GM18907 (cell line): ENCODE results near the gene LRP6.
"Not testable (repeated sequence)": the region's sequence is repeated elsewhere in the genome, so short reads cannot be mapped to it uniquely, and the experiment has no call there.

Experiments
- ATAC-seq: cut with Tn5 transposase; IDR thresholded peaks from one replicate; pipeline ENCODE4 v1.9.1; 2021; ENCODE audit warnings: mild to moderate bottlenecking, moderate library complexity; ENCODE audit not compliant: unreplicated experiment

The LRP6 gene

GRCh38 chr12:12127304-12127703 is 139.5 kb downstream of the LRP6 start:
- ATAC-seq: no peak

- ATAC-seq: no peak
Measured at GRCh38 chr12:12126551-12126950, 140.3 kb downstream of the LRP6 start.

- ATAC-seq: no peak
Measured at GRCh38 chr12:12123036-12123604, 143.7 kb downstream of the LRP6 start.

GRCh38 chr12:12121061-12121460 is 145.8 kb downstream of the LRP6 start:
- no peak for ATAC-seq

GRCh38 chr12:12116677-12117076 is 150.2 kb downstream of the LRP6 start:
- ATAC-seq: no peak

GRCh38 chr12:12115514-12115913 is 151.3 kb downstream of the LRP6 start:
- ATAC-seq: no peak

- not testable (repeated sequence) for ATAC-seq
Measured at GRCh38 chr12:12110923-12111555, 155.8 kb downstream of the LRP6 start.

GRCh38 chr12:12108441-12109058 is 158.3 kb downstream of the LRP6 start:
- no peak for ATAC-seq

- ATAC-seq: no peak
Measured at GRCh38 chr12:12107678-12108077, 159.2 kb downstream of the LRP6 start.

- no peak for ATAC-seq
Measured at GRCh38 chr12:12099102-12099501, 167.7 kb downstream of the LRP6 start.

- ATAC-seq: no peak
Measured at GRCh38 chr12:12098691-12099015, 168.2 kb downstream of the LRP6 start.

GRCh38 chr12:12097891-12098690 is 168.8 kb downstream of the LRP6 start:
- ATAC-seq: no peak

- no peak for ATAC-seq
Measured at GRCh38 chr12:12095021-12095420, 171.8 kb downstream of the LRP6 start.

- no peak for ATAC-seq
Measured at GRCh38 chr12:12094481-12094880, 172.4 kb downstream of the LRP6 start.

GRCh38 chr12:12091977-12092663 is 174.7 kb downstream of the LRP6 start:
- no peak for ATAC-seq

- ATAC-seq: no peak
Measured at GRCh38 chr12:12091071-12091470, 175.8 kb downstream of the LRP6 start.

- ATAC-seq: no peak
Measured at GRCh38 chr12:12088761-12089160, 178.1 kb downstream of the LRP6 start.

GRCh38 chr12:12088147-12088546 is 178.7 kb downstream of the LRP6 start:
- ATAC-seq: no peak

- ATAC-seq: no peak
Measured at GRCh38 chr12:12087693-12088034, 179.2 kb downstream of the LRP6 start.

GRCh38 chr12:12086973-12087692 is 179.7 kb downstream of the LRP6 start:
- no peak for ATAC-seq

- ATAC-seq: no peak
Measured at GRCh38 chr12:12086362-12086761, 180.5 kb downstream of the LRP6 start.
